Psoas muscle (tissue), 8 donors: Measurements from ENCODE around the gene TASP1. TPM values are rescaled to one million over a fixed set of nuclear protein-coding genes. Genes with fewer than 3 reads are reported as not detected.

Source experiments
- ATAC-seq, 4 donors: fragments of 200-7000 bp; cut with Tn5 transposase; one replicate each; pipeline ENCODE4 v1.9.1; 2020; ENCODE audit warnings: moderate library complexity in 3 of 4, mild to moderate bottlenecking in 2 of 4
- DNase-seq, 2 donors: peaks; one replicate each; pipeline ENCODE4 v3.0.0-alpha.2; 2020
- H3K27ac ChIP-seq: fragments of 200-600 bp; one replicate; pipeline ENCODE4 v1.8.0; 2022
- H3K27me3 ChIP-seq, 3 donors: fragments of 200-600 bp in 1 of 3; one replicate each; pipeline versions ENCODE4 v1.6.1 to v1.8.0; 2013 to 2022; ENCODE audit warnings: low read length in 2 of 3, mild to moderate bottlenecking in 2 of 3, moderate library complexity in 1 of 3; ENCODE audit not compliant: insufficient read depth in 3 of 3
- H3K36me3 ChIP-seq, 2 donors: fragments of 200-600 bp in 1 of 2; one replicate each; pipeline versions ENCODE4 v1.6.1 to v1.8.0; 2013 to 2022; ENCODE audit warnings: low read depth in 1 of 2, mild to moderate bottlenecking in 1 of 2, moderate library complexity in 1 of 2; ENCODE audit not compliant: insufficient read depth in 1 of 2
- H3K4me1 ChIP-seq: fragments of 200-600 bp; one replicate; pipeline ENCODE4 v1.8.0; 2022
- H3K4me3 ChIP-seq: fragments of 200-600 bp; one replicate; pipeline ENCODE4 v1.8.0; 2022; ENCODE audit warnings: mild to moderate bottlenecking
- H3K9me3 ChIP-seq: fragments of 200-600 bp; one replicate; pipeline ENCODE4 v1.8.0; 2022
- WGBS, 3 donors: extraction: QIAGEN DNeasy Blood & Tissue Kit; methylation state at CpG; one replicate each; pipeline versions ENCODE4 v1.1.6 to v1.1.7; 2013; 5-methylcytosine and 5-hydroxymethylcytosine counted together
- intact Hi-C, 2 donors: fragments of 100-400 bp; cut with DNase I; formaldehyde crosslinking; loops; one replicate each; pipeline versions ENCODE4 v1.11.0 to v1.14.2; 2022
- polyA plus RNA-seq, 3 donors: library from polyadenylated mRNA; stranded (reverse); fragments of 200-250 nt; gene quantifications; one replicate each; pipeline ENCODE4 v1.2.3, GENCODE V29; 2013
- total RNA-seq, 4 donors: library from RNA; stranded (reverse); fragmentation: NEBNext Ultra II Directional in 2 of 4; extraction: Animal tissue kit (Norgen Biotek cat#: 25700) in 2 of 4; gene quantifications; one replicate each; pipeline versions ENCODE4 v1.2.1 to v1.2.4, GENCODE V29; 2021 to 2023
- TF ChIP-seq, protein P1 (sequence below): fragments of 200-600 bp; IDR thresholded peaks from one replicate; pipeline ENCODE4 v1.8.0; 2022; ENCODE audit warnings: antibody characterized with exemption
- donor health status: healthy with polysubstance abuse.
- donor health status: DM: no; HTN: no; CAD: no; lungs with moderate emphysema.
- donor health status: Bipolar disorder and iron deficiency.
- donor health status: healthy.
- donor health status: DM: yes; HTN: yes; CAD: no.
- donor health status: DM: no; HTN: no; CAD: no.
- donor health status: DM: no; HTN: no; CAD: no.
- donor health status: DM: yes; HTN: yes; CAD: no.

TASP1 gene
- total and polyA plus RNA-seq, 7 donors, result 1.8 to 4.8 (median 3.2) TPM

GRCh38 chr20:13443690-13444089 lies 195.0 kb downstream of the TASP1 start:
- TF ChIP-seq, protein P1, sequence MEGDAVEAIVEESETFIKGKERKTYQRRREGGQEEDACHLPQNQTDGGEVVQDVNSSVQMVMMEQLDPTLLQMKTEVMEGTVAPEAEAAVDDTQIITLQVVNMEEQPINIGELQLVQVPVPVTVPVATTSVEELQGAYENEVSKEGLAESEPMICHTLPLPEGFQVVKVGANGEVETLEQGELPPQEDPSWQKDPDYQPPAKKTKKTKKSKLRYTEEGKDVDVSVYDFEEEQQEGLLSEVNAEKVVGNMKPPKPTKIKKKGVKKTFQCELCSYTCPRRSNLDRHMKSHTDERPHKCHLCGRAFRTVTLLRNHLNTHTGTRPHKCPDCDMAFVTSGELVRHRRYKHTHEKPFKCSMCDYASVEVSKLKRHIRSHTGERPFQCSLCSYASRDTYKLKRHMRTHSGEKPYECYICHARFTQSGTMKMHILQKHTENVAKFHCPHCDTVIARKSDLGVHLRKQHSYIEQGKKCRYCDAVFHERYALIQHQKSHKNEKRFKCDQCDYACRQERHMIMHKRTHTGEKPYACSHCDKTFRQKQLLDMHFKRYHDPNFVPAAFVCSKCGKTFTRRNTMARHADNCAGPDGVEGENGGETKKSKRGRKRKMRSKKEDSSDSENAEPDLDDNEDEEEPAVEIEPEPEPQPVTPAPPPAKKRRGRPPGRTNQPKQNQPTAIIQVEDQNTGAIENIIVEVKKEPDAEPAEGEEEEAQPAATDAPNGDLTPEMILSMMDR, result no peak
- no peak overlapping the region for H3K27ac ChIP-seq
- ATAC-seq, result no peak

DNA sequence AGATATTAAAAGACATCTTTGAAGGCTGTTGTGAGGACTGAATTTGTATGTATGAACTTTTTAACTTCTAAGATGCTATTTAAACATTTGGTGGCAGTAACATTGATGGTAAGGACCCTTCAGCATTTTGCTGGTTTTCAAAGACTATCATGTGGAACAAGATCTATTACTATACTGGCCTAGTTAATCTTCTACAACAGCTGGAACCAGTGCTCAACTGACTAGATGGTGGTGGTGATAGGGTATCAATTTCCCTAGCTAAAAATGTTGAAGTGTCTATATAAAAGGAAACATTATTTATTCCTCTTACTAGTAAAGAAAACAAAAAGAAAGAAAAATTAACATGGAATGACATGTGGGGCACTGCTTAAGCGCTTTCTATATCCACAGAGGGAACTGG lies 195.7 kb downstream of the TASP1 start:
- H3K27me3 ChIP-seq, result no peaks in the 10 kb centered on the region
- TF ChIP-seq, protein P1, result no peak
- no peak for ATAC-seq
- no peak overlapping the region for H3K27ac ChIP-seq
- no peaks in the 10 kb centered on the region for H3K36me3 ChIP-seq
- H3K4me1 ChIP-seq, result no peaks in the 10 kb centered on the region
- no peaks in the 10 kb centered on the region for H3K9me3 ChIP-seq
- no peak overlapping the region for H3K4me3 ChIP-seq
- no peak for DNase-seq
- intact Hi-C loops, result no loop called here
- WGBS, 3 donors, result 99 to 100% (median 100%) methylated on average over 1 of the region's 1 CpG

More at GRCh38 chr20:13443690-13444089, 195.0 kb downstream of the TASP1 start:
- no peak for DNase-seq
- no peak overlapping the region for H3K4me3 ChIP-seq
- H3K36me3 ChIP-seq, result no peaks in the 10 kb centered on the region
- H3K4me1 ChIP-seq, result no peaks in the 10 kb centered on the region
- no peaks in the 10 kb centered on the region for H3K27me3 ChIP-seq
- no peaks in the 10 kb centered on the region for H3K9me3 ChIP-seq
- intact Hi-C loops, result no loop called here
- 47 to 68% (median 52%) methylated on average over 2 of the region's 2 CpGs for WGBS, 3 donors

DNA sequence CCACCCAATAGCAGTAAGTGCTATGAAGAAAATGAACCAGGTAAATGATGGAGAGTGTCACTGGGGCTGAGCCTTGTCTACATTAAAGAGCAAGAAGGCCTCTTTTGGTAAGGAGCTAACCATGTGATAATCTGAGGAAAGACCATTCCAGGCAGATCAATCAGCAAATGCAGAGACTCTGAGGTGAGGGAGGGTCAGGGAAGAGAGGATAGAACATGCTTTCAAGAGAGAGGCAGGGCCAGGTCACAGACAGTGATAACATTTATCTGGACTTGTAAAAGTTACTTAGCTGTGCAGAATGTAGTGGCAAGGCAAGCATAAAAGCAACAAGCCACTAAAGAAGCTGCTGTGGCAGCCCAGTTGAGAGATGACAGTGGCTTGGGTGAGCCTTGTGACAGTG lies 197.3 kb downstream of the TASP1 start:
- no peak overlapping the region for H3K4me3 ChIP-seq
- H3K4me1 ChIP-seq, result no peaks in the 10 kb centered on the region
- H3K36me3 ChIP-seq, result no peaks in the 10 kb centered on the region
- intact Hi-C loops, result no loop called here
- no peaks in the 10 kb centered on the region for H3K27me3 ChIP-seq
- no peaks in the 10 kb centered on the region for H3K9me3 ChIP-seq
- no peak overlapping the region for H3K27ac ChIP-seq
- ATAC-seq (no peak), DNase-seq (no peak)
- TF ChIP-seq, protein P1, result no peak

GRCh38 chr20:13436530-13436929 lies 202.2 kb downstream of the TASP1 start:
- H3K27ac ChIP-seq, result no peak overlapping the region
- no peaks in the 10 kb centered on the region for H3K27me3 ChIP-seq
- H3K4me3 ChIP-seq, result no peak overlapping the region
- intact Hi-C loops, result no loop called here
- TF ChIP-seq, protein P1, result no peak
- 82 to 85% (median 84%) methylated on average over 7 of the region's 7 CpGs for WGBS, 3 donors
- no peak for ATAC-seq
- peaks cover 0 to 6% of the 10 kb centered on the region in 2 donors for H3K36me3 ChIP-seq
- H3K4me1 ChIP-seq, result no peaks in the 10 kb centered on the region
- no peaks in the 10 kb centered on the region for H3K9me3 ChIP-seq
- DNase-seq, result no peak

DNA sequence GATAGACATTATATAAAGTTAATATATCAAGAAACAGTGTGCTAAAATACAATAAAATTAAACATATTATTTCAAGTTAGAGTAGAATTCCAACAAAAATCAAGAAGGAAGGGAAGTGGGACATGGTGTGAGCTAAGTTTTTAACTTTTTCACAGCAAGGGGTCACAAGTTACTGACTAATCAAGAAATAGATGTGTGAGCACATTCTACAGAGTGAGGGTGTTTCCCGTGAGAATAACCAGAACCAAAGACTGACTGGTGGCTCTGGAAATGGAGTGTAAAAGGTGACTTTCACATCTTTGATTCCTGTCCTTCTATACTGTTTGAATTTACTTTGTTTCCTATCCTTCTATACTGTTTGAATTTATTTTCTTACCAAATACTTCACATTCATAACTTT lies 206.6 kb downstream of the TASP1 start:
- 81 to 82% (median 82%) methylated on average over 1 of the region's 1 CpG for WGBS, 3 donors
- no peak for ATAC-seq
- Histone ChIP-seq H3K9me3 (no peaks in the 10 kb centered on the region), H3K4me1 (no peaks in the 10 kb centered on the region), H3K27me3 (no peaks in the 10 kb centered on the region), H3K27ac (no peak overlapping the region), H3K4me3 (no peak overlapping the region), H3K36me3 (peaks cover 0 to 6% of the 10 kb centered on the region in 2 donors)
- DNase-seq, result no peak
- TF ChIP-seq, protein P1, result no peak
- intact Hi-C loops, result no loop called here
